ENCODE measurements around the gene ERC1.

- TF ChIP-seq CTCF (IDR thresholded peaks at IDR 0.05; ENCODE audit: low read length) = no peak
- no peak for TF ChIP-seq EZH2 (optimal IDR thresholded peaks at IDR 0.05; ENCODE audit: low read depth, low read length)
These were observed 379.0 kb downstream of the ERC1 start for GRCh38 chr12:1369938-1370500.

Data from MM.1S (cell line).